IMR-90 (cell line): ENCODE measurements around the gene CHST14. TPM values are rescaled to one million over a fixed set of nuclear protein-coding genes. Genes with fewer than 3 reads are reported as not detected.

Experiments used
- ATAC-seq: fragments of 200-7000 bp; cut with Tn5 transposase; 2 replicates; pipeline ENCODE4 v1.9.1; 2020; ENCODE audit warnings: low read depth, mild to moderate bottlenecking, moderate library complexity
- BruUV-seq: library from RNA; stranded (reverse); fragments of 400-500 nt; replicated peaks from 2 replicates; lab custom pipeline; 2021; lab: Mats Ljungman, UMichigan
- CTCF ChIA-PET: fragments of 300-600 bp; formaldehyde crosslinking; extraction: SDS; loops from one replicate; lab custom pipeline; 2021; ENCODE audit warnings: antibody characterized with exemption; lab: Yijun Ruan, JAX
- POLR2A ChIA-PET: fragments of 300-600 bp; sonication (Branson Sonifier 250); formaldehyde crosslinking; loops from one replicate; lab custom pipeline; 2022; ENCODE audit warnings: antibody characterized with exemption; ENCODE audit not compliant: unreplicated experiment; lab: Charles Lee
- DNase-seq: peaks from one replicate; pipeline ENCODE4 v3.0.0; 2013
- H2AFZ ChIP-seq: replicated peaks from 2 replicates; pipeline ENCODE3; 2013; ENCODE audit warnings: low read length, mild to moderate bottlenecking; ENCODE audit not compliant: poor library complexity
- H2AK5ac ChIP-seq: 2 replicates; pipeline ENCODE4 v1.6.1; 2013; ENCODE audit warnings: low read depth, low read length, inconsistent platforms
- H2AK9ac ChIP-seq: replicated peaks from 2 replicates; pipeline ENCODE3; 2013; ENCODE audit warnings: mild to moderate bottlenecking, low read depth, low read length, moderate library complexity; ENCODE audit not compliant: poor library complexity
- H2BK120ac ChIP-seq: 2 replicates; pipeline ENCODE4 v1.6.1; 2013; ENCODE audit warnings: low read depth, low read length, inconsistent platforms
- H2BK15ac ChIP-seq: 3 replicates; pipeline ENCODE4 v1.6.1; 2013; ENCODE audit warnings: low read depth, low read length, inconsistent platforms
- H2BK20ac ChIP-seq: 2 replicates; pipeline ENCODE4 v1.6.1; 2013; ENCODE audit warnings: low read depth, mild to moderate bottlenecking, inconsistent platforms, low read length, moderate library complexity
- H2BK5ac ChIP-seq: 2 replicates; pipeline ENCODE4 v1.6.1; 2013; ENCODE audit warnings: mild to moderate bottlenecking, low read depth, low read length, inconsistent platforms; ENCODE audit not compliant: poor library complexity, severe bottlenecking
- H3K14ac ChIP-seq: replicated peaks from 2 replicates; pipeline ENCODE4 v1.6.1; 2013; ENCODE audit warnings: low read depth, low read length, inconsistent platforms
- H3K18ac ChIP-seq: 2 replicates; pipeline ENCODE4 v1.6.1; 2013; ENCODE audit warnings: low read depth, low read length, control low read depth
- H3K23ac ChIP-seq: 2 replicates; pipeline ENCODE4 v1.6.1; 2013; ENCODE audit warnings: low read depth, low read length, inconsistent platforms
- H3K27ac ChIP-seq: 2 replicates; pipeline ENCODE4 v1.5.1; 2013; ENCODE audit warnings: mild to moderate bottlenecking, control low read depth, low read length; ENCODE audit not compliant: insufficient read depth
- H3K27me3 ChIP-seq: 2 replicates; pipeline ENCODE4 v1.6.1; 2013; ENCODE audit warnings: low read length; ENCODE audit not compliant: control insufficient read depth, insufficient read depth
- H3K36me3 ChIP-seq: 2 replicates; pipeline ENCODE4 v1.6.1; 2013; ENCODE audit warnings: low read length, mixed read lengths; ENCODE audit not compliant: control insufficient read depth, insufficient read depth
- H3K4ac ChIP-seq: 2 replicates; pipeline ENCODE4 v1.6.1; 2013; ENCODE audit warnings: low read depth, low read length, inconsistent platforms
- H3K4me1 ChIP-seq: 2 replicates; pipeline ENCODE4 v1.6.1; 2013; ENCODE audit warnings: low read length, mixed read lengths; ENCODE audit not compliant: control insufficient read depth, insufficient read depth
- H3K4me2 ChIP-seq: 2 replicates; pipeline ENCODE4 v1.6.1; 2013; ENCODE audit warnings: low read depth, mild to moderate bottlenecking, control low read depth, low read length, moderate library complexity
- H3K4me3 ChIP-seq: 2 replicates; pipeline ENCODE4 v1.5.1; 2013; ENCODE audit warnings: low read depth, mild to moderate bottlenecking, control low read depth, low read length, moderate library complexity; ENCODE audit not compliant: insufficient read depth
- H3K56ac ChIP-seq: 2 replicates; pipeline ENCODE4 v1.6.1; 2013; ENCODE audit warnings: low read length, inconsistent platforms; ENCODE audit not compliant: insufficient read depth; ENCODE audit errors: extremely low read depth
- H3K79me1 ChIP-seq, 2 experiments: 2 replicates each; pipeline ENCODE4 v1.6.1; 2013; ENCODE audit warnings: low read length in 2 of 2, inconsistent platforms in 1 of 2, low read depth in 1 of 2
- H3K9ac ChIP-seq: 2 replicates; pipeline ENCODE4 v1.6.1; 2013; ENCODE audit warnings: low read depth, low read length, control low read depth
- H3K9me1 ChIP-seq: 2 replicates; pipeline ENCODE4 v1.6.1; 2013; ENCODE audit warnings: low read length, inconsistent platforms; ENCODE audit not compliant: insufficient read depth
- H3K9me3 ChIP-seq: 2 replicates; pipeline ENCODE4 v1.6.1; 2013; ENCODE audit warnings: low read length; ENCODE audit not compliant: control insufficient read depth, insufficient read depth
- H4K20me1 ChIP-seq: 2 replicates; pipeline ENCODE4 v1.6.1; 2013; ENCODE audit warnings: low read length, inconsistent platforms; ENCODE audit not compliant: insufficient read depth
- H4K5ac ChIP-seq: 2 replicates; pipeline ENCODE4 v1.6.1; 2013; ENCODE audit warnings: mild to moderate bottlenecking, low read depth, low read length, control low read depth
- H4K8ac ChIP-seq, 2 experiments: 2 replicates each; pipeline ENCODE4 v1.6.1; 2013; ENCODE audit warnings: low read depth in 2 of 2, low read length in 2 of 2, control low read depth in 1 of 2, inconsistent platforms in 1 of 2
- H4K91ac ChIP-seq: 2 replicates; pipeline ENCODE4 v1.6.1; 2013; ENCODE audit warnings: low read depth, low read length, inconsistent platforms; ENCODE audit not compliant: insufficient read depth
- CHD1 ChIP-seq: IDR thresholded peaks from 2 replicates; pipeline ENCODE4 v1.6.1; 2012; ENCODE audit warnings: low read depth, low read length, improper control_type of control experiment
- POLR2A ChIP-seq: IDR thresholded peaks from 2 replicates; pipeline ENCODE4 v1.6.1; 2012; ENCODE audit warnings: mild to moderate bottlenecking, low read depth, low read length
- WGBS, 2 experiments: methylation state at CpG; one replicate each; pipeline versions ENCODE4 v1.1.5 to v1.1.7; 2013; ENCODE audit warnings: missing lambda C conversion rate in 2 of 2; ENCODE audit not compliant: insufficient read length in 1 of 2; ENCODE audit errors: extremely low coverage in 2 of 2; 5-methylcytosine and 5-hydroxymethylcytosine counted together
- dilution Hi-C: fragments of 300-500 bp; cut with HindIII; formaldehyde crosslinking; loops from one replicate; pipeline ENCODE4 v1.14.3; 2018; ENCODE audit warnings: low sequenced_read_pairs; ENCODE audit not compliant: unreplicated experiment
- in situ Hi-C: fragments of 300-500 bp; cut with MboI; formaldehyde crosslinking; loops from 3 replicates; pipeline ENCODE4 v1.14.3; 2019; ENCODE audit warnings: low sequenced_read_pairs, inconsistent platforms, mixed read lengths
- intact Hi-C: fragments of 100-400 bp; cut with micrococcal nuclease; formaldehyde crosslinking; loops from 2 replicates; pipeline ENCODE4 v1.10.0; 2022
- polyA plus RNA-seq, 3 experiments: library from polyadenylated mRNA; depleted of rRNA; stranded (reverse); fragments of >200 nt; gene quantifications; 2 replicates each; pipeline ENCODE4 v1.2.3, GENCODE V29; 2012; ENCODE audit warnings: low replicate concordance in 1 of 3
- total RNA-seq: library from RNA; depleted of rRNA; stranded (reverse); fragments of >200 nt; gene quantifications from 2 replicates; pipeline ENCODE4 v1.2.3, GENCODE V29; 2012
- TF ChIP-seq, protein P1 (sequence below): fragments of 150-350 bp; IDR thresholded peaks from 2 replicates; pipeline ENCODE4 v1.6.1; 2017; ENCODE audit warnings: mild to moderate bottlenecking, antibody characterized with exemption, low read length, low read depth

Gene CHST14
- total and polyA plus RNA-seq, 2 of the 4 experiments (the other 2 are of a cell fraction), result 3.8 to 19.5 TPM

DNA sequence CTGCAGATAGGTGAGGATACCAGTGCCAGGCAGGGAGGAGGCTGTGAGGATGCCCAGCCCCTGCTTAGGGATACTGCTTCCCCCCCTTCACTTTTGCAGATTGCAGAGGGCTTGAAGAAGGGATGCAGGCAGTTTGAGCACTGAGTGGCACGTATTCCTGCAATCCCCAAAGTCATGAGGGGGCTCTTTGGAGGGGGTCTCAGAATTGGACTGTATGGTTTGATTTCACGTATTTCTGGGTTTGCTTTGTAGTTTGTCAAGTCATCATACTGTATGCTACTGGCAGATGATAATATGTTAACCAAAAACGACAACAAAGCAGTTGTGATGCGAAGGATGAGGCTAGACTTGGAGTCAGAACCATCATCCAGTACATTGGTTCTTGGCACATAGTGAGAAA lies 28.1 kb downstream of the CHST14 start:
- Histone ChIP-seq H4K20me1 (peaks cover 8% of the 10 kb centered on the region; the same call in 1 of the 2 replicates), H3K9ac (no peak overlapping the region), H3K9me1 (peaks cover 7% of the 10 kb centered on the region), H4K91ac (no peak overlapping the region), H3K79me1 (no peaks in the 10 kb centered on the region), H3K4me1 (no peaks in the 10 kb centered on the region), H2AK9ac (no peak overlapping the region), H3K23ac (no peak overlapping the region), H3K4me2 (no peak overlapping the region), H3K9me3 (no peaks in the 10 kb centered on the region), H3K14ac (no peak overlapping the region), H2AFZ (no peak overlapping the region), H3K4me3 (no peak overlapping the region), H2BK5ac (no peak overlapping the region), H3K27me3 (peaks cover 38% of the 10 kb centered on the region), H4K8ac (no peak overlapping the region), H3K18ac (no peak overlapping the region), H2BK120ac (no peak overlapping the region), H2AK5ac (no peak overlapping the region), H2BK15ac (no peak overlapping the region), H2BK20ac (no peak overlapping the region), H3K4ac (no peak overlapping the region), H3K56ac (no peak overlapping the region), H4K5ac (no peak overlapping the region), H3K36me3 (no peaks in the 10 kb centered on the region), H3K27ac (no peak overlapping the region)
- ATAC-seq, result peak; percentile 38
- CTCF ChIA-PET, result no interaction called here
- peak; percentile 57; the same call in 1 of the 2 replicates for TF ChIP-seq POLR2A
- no peak for TF ChIP-seq CHD1
- TF ChIP-seq, protein P1, sequence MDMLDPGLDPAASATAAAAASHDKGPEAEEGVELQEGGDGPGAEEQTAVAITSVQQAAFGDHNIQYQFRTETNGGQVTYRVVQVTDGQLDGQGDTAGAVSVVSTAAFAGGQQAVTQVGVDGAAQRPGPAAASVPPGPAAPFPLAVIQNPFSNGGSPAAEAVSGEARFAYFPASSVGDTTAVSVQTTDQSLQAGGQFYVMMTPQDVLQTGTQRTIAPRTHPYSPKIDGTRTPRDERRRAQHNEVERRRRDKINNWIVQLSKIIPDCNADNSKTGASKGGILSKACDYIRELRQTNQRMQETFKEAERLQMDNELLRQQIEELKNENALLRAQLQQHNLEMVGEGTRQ, result no peak
- intact Hi-C loops, result no loop called here
- no TSS peak for BruUV-seq
- dilution Hi-C loops, result no loop called here
- POLR2A ChIA-PET, result no interaction called here
- no peak for DNase-seq
- 100% methylated on average over 2 of the region's 4 CpGs; no CpG with 5 or more reads in 1 of the 2 experiments for WGBS, 2 experiments
- in situ Hi-C loops, result no loop called here
